Endothelial cell of umbilical vein (primary cell): Measurements from ENCODE around the gene COL1A2. TPM values are rescaled to one million over a fixed set of nuclear protein-coding genes. Genes with fewer than 3 reads are reported as not detected.

Experiments
- BruUV-seq: library from RNA; stranded (reverse); fragments of 400-500 nt; replicated peaks from 2 replicates; lab custom pipeline; 2021; lab: Mats Ljungman, UMichigan
- CTCF ChIA-PET: fragments of 300-600, 350-600 bp; sonication (Branson Sonifier 250); formaldehyde crosslinking; loops from one replicate; lab custom pipeline; 2021; ENCODE audit warnings: antibody characterized with exemption, inconsistent platforms; lab: Charles Lee
- POLR2A ChIA-PET: fragments of 300-600, 350-600 bp; sonication (Branson Sonifier 250); formaldehyde crosslinking; loops from one replicate; lab custom pipeline; 2021; ENCODE audit warnings: antibody characterized with exemption, inconsistent platforms; lab: Charles Lee
- DNase-seq: peaks from one replicate; pipeline ENCODE4 v3.0.0-alpha.2; 2011; ENCODE audit warnings: low read depth, low spot score
- FAIRE-seq: peaks from 2 replicates; lab custom pipeline; 2011; peaks lifted over from hg19 to GRCh38; lab: Jason Lieb, UNC
- H2AFZ ChIP-seq: 2 replicates; pipeline ENCODE4 v1.6.0; 2012; ENCODE audit warnings: low read depth, low read length, control low read depth, inconsistent platforms
- H3K27ac ChIP-seq: 2 replicates; pipeline ENCODE4 v1.5.1; 2011; ENCODE audit warnings: low read depth, mild to moderate bottlenecking, control low read depth, low read length, moderate library complexity; ENCODE audit not compliant: insufficient read depth
- H3K27me3 ChIP-seq, 2 experiments: 2 replicates each; pipeline versions ENCODE4 v1.6.0 to v1.6.1; 2011; ENCODE audit warnings: low read length in 2 of 2, mixed read lengths in 1 of 2; ENCODE audit not compliant: control insufficient read depth in 2 of 2, insufficient read depth in 2 of 2
- H3K36me3 ChIP-seq, 2 experiments: 2 replicates in 1 of 2; 3 replicates in 1 of 2; pipeline ENCODE4 v1.5.1; 2011; ENCODE audit warnings: low read length in 2 of 2, mild to moderate bottlenecking in 1 of 2, moderate library complexity in 1 of 2; ENCODE audit not compliant: control insufficient read depth in 2 of 2, insufficient read depth in 2 of 2; ENCODE audit errors: extremely low read depth in 1 of 2
- H3K4me1 ChIP-seq: 3 replicates; pipeline ENCODE4 v1.5.1; 2011; ENCODE audit warnings: mild to moderate bottlenecking, low read length; ENCODE audit not compliant: control insufficient read depth, insufficient read depth; ENCODE audit errors: extremely low read depth
- H3K4me2 ChIP-seq: 2 replicates; pipeline ENCODE4 v1.6.1; 2011; ENCODE audit warnings: low read length, control low read depth, mixed read lengths; ENCODE audit not compliant: insufficient read depth
- H3K4me3 ChIP-seq, 3 experiments: fragments of 200-600 bp in 1 of 3; sonication (generic), shearing (Covaris generic) in 1 of 3; replicated peaks in 1 of 3; 2 replicates each; pipeline ENCODE4 v1.5.1; 2011 to 2016; ENCODE audit warnings: control low read depth in 3 of 3, low read length in 3 of 3, mild to moderate bottlenecking in 2 of 3, inconsistent platforms in 1 of 3, low read depth in 1 of 3, moderate library complexity in 1 of 3; ENCODE audit not compliant: insufficient read depth in 1 of 3
- H3K79me2 ChIP-seq: 2 replicates; pipeline ENCODE4 v1.6.0; 2012; ENCODE audit warnings: low read length, inconsistent platforms; ENCODE audit not compliant: control insufficient read depth, insufficient read depth
- H3K9ac ChIP-seq: replicated peaks from 2 replicates; pipeline ENCODE3; 2011; ENCODE audit warnings: low read length, control low read depth; ENCODE audit not compliant: insufficient read depth; ENCODE audit errors: extremely low read depth
- H3K9me1 ChIP-seq: replicated peaks from 3 replicates; pipeline ENCODE4 v1.6.0; 2011; ENCODE audit warnings: mild to moderate bottlenecking, low read length; ENCODE audit not compliant: control insufficient read depth, insufficient read depth; ENCODE audit errors: extremely low read depth
- H3K9me3 ChIP-seq: replicated peaks from 2 replicates; pipeline ENCODE4 v1.5.1; 2012; ENCODE audit warnings: low read length, inconsistent platforms; ENCODE audit not compliant: control insufficient read depth, insufficient read depth
- H4K20me1 ChIP-seq: replicated peaks from 2 replicates; pipeline ENCODE3; 2011; ENCODE audit warnings: mild to moderate bottlenecking, low read length; ENCODE audit not compliant: control insufficient read depth, insufficient read depth; ENCODE audit errors: extremely low read depth
- EZH2 ChIP-seq: IDR thresholded peaks from 2 replicates; pipeline ENCODE4 v1.6.1; 2012; ENCODE audit warnings: borderline replicate concordance, low read depth, mild to moderate bottlenecking, moderate library complexity, low read length, inconsistent platforms; ENCODE audit not compliant: severe bottlenecking
- FOS ChIP-seq: IDR thresholded peaks from 2 replicates; pipeline ENCODE4 v1.6.1; 2011; ENCODE audit warnings: mild to moderate bottlenecking, low read length, moderate library complexity, borderline replicate concordance; ENCODE audit not compliant: insufficient read depth
- GATA2 ChIP-seq: IDR thresholded peaks from 2 replicates; pipeline ENCODE4 v1.7.0; 2011; ENCODE audit warnings: low read depth, mild to moderate bottlenecking, moderate library complexity, mixed read lengths, low read length; ENCODE audit not compliant: insufficient read length, insufficient read depth
- JUN ChIP-seq: IDR thresholded peaks from 2 replicates; pipeline ENCODE4 v1.6.1; 2011; ENCODE audit warnings: borderline replicate concordance, low read depth; ENCODE audit not compliant: insufficient read length, insufficient read depth
- MYC ChIP-seq: IDR thresholded peaks from one replicate; pipeline ENCODE4 v1.6.1; 2011; ENCODE audit warnings: mild to moderate bottlenecking, low read depth, low read length
- POLR2A ChIP-seq: IDR thresholded peaks from 2 replicates; pipeline ENCODE4 v1.6.1; 2012; ENCODE audit warnings: low read depth, mild to moderate bottlenecking, control low read depth, low read length
- POLR2AphosphoS5 ChIP-seq: IDR thresholded peaks from 2 replicates; pipeline ENCODE4 v1.6.1; 2012; ENCODE audit warnings: low read depth, mild to moderate bottlenecking, control low read depth, low read length, moderate library complexity; ENCODE audit not compliant: insufficient read depth
- dilution Hi-C: fragments of 300-500 bp; cut with MboI; formaldehyde crosslinking; loops from one replicate; pipeline ENCODE4 v1.15.0; 2019; ENCODE audit warnings: low sequenced_read_pairs; ENCODE audit not compliant: extremely low pct_ligation_motif_present
- intact Hi-C: fragments of 100-400 bp; cut with micrococcal nuclease; formaldehyde crosslinking; loops from one replicate; pipeline ENCODE4 v1.10.0; 2022
- polyA plus RNA-seq, 4 experiments: library from polyadenylated mRNA; depleted of rRNA in 3 of 4; stranded (reverse) in 3 of 4; unstranded in 1 of 4; fragments of >200 nt; gene quantifications; 2 replicates each; pipeline versions ENCODE4 v1.2.1 to v1.2.3, GENCODE V29; 2011 to 2012; ENCODE audit warnings: missing spikeins in 1 of 4
- total RNA-seq: library from RNA; stranded (reverse); gene quantifications from 2 replicates; pipeline ENCODE4 v1.2.3, GENCODE V29; 2021
- TF ChIP-seq, protein P1 (sequence below): IDR thresholded peaks from 2 replicates; pipeline ENCODE4 v1.6.1; 2011; ENCODE audit not compliant: insufficient read depth, insufficient read length
- TF ChIP-seq, protein P2 (sequence below), 2 donors: IDR thresholded peaks; 1 replicate in 1 of 2; 2 replicates in 1 of 2; pipeline ENCODE4 v1.5.1; 2011; ENCODE audit warnings: low read length in 2 of 2, mild to moderate bottlenecking in 2 of 2, moderate library complexity in 2 of 2, control low read depth in 1 of 2, inconsistent platforms in 1 of 2, low read depth in 1 of 2; ENCODE audit not compliant: insufficient read depth in 1 of 2; ENCODE audit errors: extremely low read depth in 1 of 2

COL1A2 gene
- total and polyA plus RNA-seq, 2 donors (not counting 3 experiments of a cell fraction or from before 2014, with no cell fraction given), result 28.9 to 40.8 TPM

DNA sequence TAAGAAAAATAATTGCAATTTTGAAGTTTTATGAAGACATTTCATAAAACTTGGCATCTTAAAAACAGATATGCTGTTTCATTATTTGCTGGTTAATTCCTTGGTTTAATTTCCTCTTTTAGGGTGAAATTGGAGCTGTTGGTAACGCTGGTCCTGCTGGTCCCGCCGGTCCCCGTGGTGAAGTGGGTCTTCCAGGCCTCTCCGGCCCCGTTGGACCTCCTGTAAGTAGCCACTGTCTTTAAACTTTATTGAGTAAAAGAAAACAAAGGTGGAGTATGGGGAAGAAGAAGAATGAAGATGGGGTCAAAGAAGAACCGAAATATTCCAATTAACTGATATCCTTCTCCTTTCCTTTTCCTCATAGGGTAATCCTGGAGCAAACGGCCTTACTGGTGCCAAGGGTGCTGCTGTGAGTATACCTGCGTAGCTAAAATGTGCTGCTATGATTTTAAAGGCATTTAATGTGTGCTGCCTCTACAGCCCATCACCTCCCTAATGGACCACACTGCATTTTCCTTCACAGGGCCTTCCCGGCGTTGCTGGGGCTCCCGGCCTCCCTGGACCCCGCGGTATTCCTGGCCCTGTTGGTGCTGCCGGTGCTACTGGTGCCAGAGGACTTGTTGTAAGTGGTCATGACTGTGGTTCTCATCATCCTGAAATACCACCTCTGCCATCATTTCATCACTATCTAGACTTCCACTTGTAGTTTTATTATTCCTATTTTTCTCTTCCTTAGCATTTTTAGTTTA lies 14.7 kb downstream of the COL1A2 start:
- Histone ChIP-seq H3K27me3 (no peaks in the 10 kb centered on the region), H3K4me2 (no peak overlapping the region), H3K9me1 (no peaks in the 10 kb centered on the region), H4K20me1 (no peaks in the 10 kb centered on the region), H3K27ac (no peak overlapping the region), H3K79me2 (no peaks in the 10 kb centered on the region), H3K9me3 (no peaks in the 10 kb centered on the region), H3K4me3 (no peak overlapping the region), H2AFZ (no peak overlapping the region), H3K4me1 (peaks cover under 1% of the 10 kb centered on the region), H3K36me3 (peaks cover 0 to 7% of the 10 kb centered on the region in 2 experiments), H3K9ac (no peak overlapping the region)
- BruUV-seq, result no TSS peak
- ChIA-PET CTCF (interaction anchor here (2.0 kb wide), 1 partner anchor 14 kb away, joined by 10 read pairs; no protein-coding TSS in a partner anchor), POLR2A (no interaction called here)
- no peak for DNase-seq
- FAIRE-seq, result no peak
- dilution Hi-C loops (no loop called here), intact Hi-C loops (no loop called here)
- TF ChIP-seq JUN, result no peak
- TF ChIP-seq, protein P1, sequence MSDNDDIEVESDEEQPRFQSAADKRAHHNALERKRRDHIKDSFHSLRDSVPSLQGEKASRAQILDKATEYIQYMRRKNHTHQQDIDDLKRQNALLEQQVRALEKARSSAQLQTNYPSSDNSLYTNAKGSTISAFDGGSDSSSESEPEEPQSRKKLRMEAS, result no peak
- TF ChIP-seq GATA2, result no peak
- TF ChIP-seq, protein P2, sequence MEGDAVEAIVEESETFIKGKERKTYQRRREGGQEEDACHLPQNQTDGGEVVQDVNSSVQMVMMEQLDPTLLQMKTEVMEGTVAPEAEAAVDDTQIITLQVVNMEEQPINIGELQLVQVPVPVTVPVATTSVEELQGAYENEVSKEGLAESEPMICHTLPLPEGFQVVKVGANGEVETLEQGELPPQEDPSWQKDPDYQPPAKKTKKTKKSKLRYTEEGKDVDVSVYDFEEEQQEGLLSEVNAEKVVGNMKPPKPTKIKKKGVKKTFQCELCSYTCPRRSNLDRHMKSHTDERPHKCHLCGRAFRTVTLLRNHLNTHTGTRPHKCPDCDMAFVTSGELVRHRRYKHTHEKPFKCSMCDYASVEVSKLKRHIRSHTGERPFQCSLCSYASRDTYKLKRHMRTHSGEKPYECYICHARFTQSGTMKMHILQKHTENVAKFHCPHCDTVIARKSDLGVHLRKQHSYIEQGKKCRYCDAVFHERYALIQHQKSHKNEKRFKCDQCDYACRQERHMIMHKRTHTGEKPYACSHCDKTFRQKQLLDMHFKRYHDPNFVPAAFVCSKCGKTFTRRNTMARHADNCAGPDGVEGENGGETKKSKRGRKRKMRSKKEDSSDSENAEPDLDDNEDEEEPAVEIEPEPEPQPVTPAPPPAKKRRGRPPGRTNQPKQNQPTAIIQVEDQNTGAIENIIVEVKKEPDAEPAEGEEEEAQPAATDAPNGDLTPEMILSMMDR (IDR thresholded peaks at IDR 0.05; ENCODE audit: extremely low read depth in 1 of 2, insufficient read depth in 1 of 2, low read depth in 1 of 2, low read length in 2 of 2), result no peak
- no peak for TF ChIP-seq FOS
- TF ChIP-seq MYC, result no peak
- no peak for TF ChIP-seq EZH2
- no peak for TF ChIP-seq POLR2A
- TF ChIP-seq POLR2AphosphoS5, result no peak
